MCF 10A (cell line): Measurements from ENCODE around the gene MYO5C. TPM values are rescaled to one million over a fixed set of nuclear protein-coding genes. Genes with fewer than 3 reads are reported as not detected.
A peak's percentile ranks its signal among the peaks of the same experiment; 100 is the strongest.

ENCODE experiments used
- BruUV-seq: library from RNA; stranded (reverse); fragments of 400-500 nt; replicated peaks from 2 replicates; lab custom pipeline; 2021; lab: Mats Ljungman, UMichigan
- CTCF ChIA-PET: fragments of 300-600 bp; sonication (Branson Sonifier 250); formaldehyde crosslinking; extraction: SDS; loops from one replicate; lab custom pipeline; 2021; ENCODE audit warnings: antibody characterized with exemption, inconsistent platforms; lab: Yijun Ruan, JAX
- POLR2A ChIA-PET: fragments of 300-600, 350-650 bp; sonication (Branson Sonifier 250); formaldehyde crosslinking; extraction: SDS; loops from one replicate; lab custom pipeline; 2020; ENCODE audit warnings: antibody characterized with exemption, inconsistent platforms; lab: Yijun Ruan, JAX
- DNase-seq: peaks from one replicate; pipeline ENCODE4 v3.0.0-alpha.2; 2018; ENCODE audit not compliant: unreplicated experiment
- H3K27ac Mint-ChIP-seq: one replicate; pipeline ENCODE4 v1.8.0; 2022; ENCODE audit warnings: mild to moderate bottlenecking, low read depth, mixed read lengths; ENCODE audit not compliant: unreplicated experiment
- H3K27me3 Mint-ChIP-seq: one replicate; pipeline ENCODE4 v1.8.0; 2022; ENCODE audit warnings: mixed read lengths; ENCODE audit not compliant: insufficient read depth, unreplicated experiment
- H3K36me3 Mint-ChIP-seq: one replicate; pipeline ENCODE4 v1.8.0; 2022; ENCODE audit warnings: mild to moderate bottlenecking, moderate library complexity, mixed read lengths; ENCODE audit not compliant: insufficient read depth, unreplicated experiment
- H3K4me1 Mint-ChIP-seq: one replicate; pipeline ENCODE4 v1.8.0; 2022; ENCODE audit warnings: mixed read lengths; ENCODE audit not compliant: insufficient read depth, unreplicated experiment
- H3K4me3 Mint-ChIP-seq: one replicate; pipeline ENCODE4 v1.8.0; 2022; ENCODE audit warnings: mild to moderate bottlenecking, moderate library complexity, mixed read lengths; ENCODE audit not compliant: unreplicated experiment
- H3K9me3 Mint-ChIP-seq: one replicate; pipeline ENCODE4 v1.8.0; 2022; ENCODE audit warnings: mixed read lengths; ENCODE audit not compliant: unreplicated experiment
- intact Hi-C: fragments of 100-400 bp; cut with micrococcal nuclease; formaldehyde crosslinking; loops from 2 replicates; pipeline ENCODE4 v1.14.1; 2022
- total RNA-seq: library from RNA; stranded (reverse); gene quantifications from 2 replicates; pipeline ENCODE4 v1.2.3, GENCODE V29; 2022
- TF ChIP-seq, protein P1 (sequence below): fragments of 200-600 bp; IDR thresholded peaks from one replicate; pipeline ENCODE4 v1.8.0; 2022; ENCODE audit warnings: antibody characterized with exemption, mild to moderate bottlenecking; ENCODE audit not compliant: unreplicated experiment

The MYO5C gene
- total RNA-seq, 1 experiment from 2014 or later, result 29.4 TPM

DNA sequence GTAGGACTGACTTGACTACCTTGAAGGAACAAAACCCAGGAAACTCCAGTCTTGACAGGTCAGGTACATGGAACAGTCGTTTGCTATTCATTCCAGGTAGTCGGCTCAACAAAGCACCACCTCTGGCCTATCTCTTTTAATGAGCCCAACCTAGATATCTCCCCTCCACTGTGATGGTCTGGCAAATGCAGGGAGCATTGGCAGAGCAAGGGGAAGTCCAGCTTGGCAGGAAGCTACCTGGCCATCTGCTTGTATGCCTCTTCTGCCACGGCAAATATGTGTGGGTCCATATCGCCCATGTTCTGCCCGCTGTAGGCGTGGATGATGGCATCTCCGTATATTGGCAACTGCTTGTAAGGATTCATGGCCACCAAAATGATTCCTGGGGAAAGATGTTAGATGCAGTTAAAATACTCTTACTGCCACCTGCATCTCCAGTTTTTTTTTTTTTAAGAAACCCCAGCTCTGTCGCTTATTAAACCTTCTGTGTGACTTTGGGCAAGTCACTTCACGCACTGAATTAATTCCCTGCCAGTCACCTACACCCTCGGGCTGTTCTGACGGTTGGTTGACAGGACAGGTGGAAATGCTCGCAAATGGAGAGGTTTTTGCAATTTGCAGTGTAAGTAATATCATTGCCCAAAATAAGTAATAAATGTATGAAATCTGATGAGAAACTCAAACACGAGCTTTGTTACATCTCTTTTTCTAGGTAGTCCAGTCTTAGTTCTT lies 16.8 kb downstream of the MYO5C start:
- peak overlapping the region; percentile 12 for H3K27ac Mint-ChIP-seq

DNA sequence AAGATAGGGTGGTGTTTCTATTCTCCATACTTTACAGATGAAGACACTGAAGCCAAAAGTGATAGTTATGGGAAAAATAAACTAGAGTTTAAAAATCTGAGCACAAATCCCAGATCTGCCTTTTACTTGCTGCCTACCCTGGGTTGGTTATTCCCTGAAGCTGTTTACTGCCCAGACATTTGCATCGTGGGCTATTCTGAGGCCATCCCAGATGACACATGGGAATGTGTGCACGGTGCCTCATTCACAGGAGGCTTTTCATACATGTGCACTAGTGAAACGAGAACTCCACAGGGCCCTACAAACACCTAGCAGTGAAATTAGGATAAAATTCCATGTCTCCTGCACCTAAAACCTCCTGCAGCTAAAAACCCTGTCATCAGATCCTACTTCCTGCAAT lies 17.5 kb downstream of the MYO5C start:
- Mint-ChIP-seq H3K4me3 (no peak overlapping the region), H3K9me3 (no peaks in the 10 kb centered on the region), H3K27me3 (no peaks in the 10 kb centered on the region), H3K36me3 (peaks cover 74% of the 10 kb centered on the region), H3K4me1 (no peaks in the 10 kb centered on the region), H3K27ac (peak overlapping the region; percentile 12)
- CTCF ChIA-PET, result interaction anchor here (0.6 to 4.7 kb wide), 5 partner anchors 9 to 638 kb away, joined by 3 to 29 read pairs (median 3); no protein-coding TSS in a partner anchor
- BruUV-seq, result no TSS peak
- POLR2A ChIA-PET, result interaction anchor here (0.7 kb wide), 2 partner anchors 12 to 19 kb away, joined by 3 read pairs; no protein-coding TSS in a partner anchor
- TF ChIP-seq, protein P1, sequence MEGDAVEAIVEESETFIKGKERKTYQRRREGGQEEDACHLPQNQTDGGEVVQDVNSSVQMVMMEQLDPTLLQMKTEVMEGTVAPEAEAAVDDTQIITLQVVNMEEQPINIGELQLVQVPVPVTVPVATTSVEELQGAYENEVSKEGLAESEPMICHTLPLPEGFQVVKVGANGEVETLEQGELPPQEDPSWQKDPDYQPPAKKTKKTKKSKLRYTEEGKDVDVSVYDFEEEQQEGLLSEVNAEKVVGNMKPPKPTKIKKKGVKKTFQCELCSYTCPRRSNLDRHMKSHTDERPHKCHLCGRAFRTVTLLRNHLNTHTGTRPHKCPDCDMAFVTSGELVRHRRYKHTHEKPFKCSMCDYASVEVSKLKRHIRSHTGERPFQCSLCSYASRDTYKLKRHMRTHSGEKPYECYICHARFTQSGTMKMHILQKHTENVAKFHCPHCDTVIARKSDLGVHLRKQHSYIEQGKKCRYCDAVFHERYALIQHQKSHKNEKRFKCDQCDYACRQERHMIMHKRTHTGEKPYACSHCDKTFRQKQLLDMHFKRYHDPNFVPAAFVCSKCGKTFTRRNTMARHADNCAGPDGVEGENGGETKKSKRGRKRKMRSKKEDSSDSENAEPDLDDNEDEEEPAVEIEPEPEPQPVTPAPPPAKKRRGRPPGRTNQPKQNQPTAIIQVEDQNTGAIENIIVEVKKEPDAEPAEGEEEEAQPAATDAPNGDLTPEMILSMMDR, result no peak
- no peak for DNase-seq
- intact Hi-C loops, result no loop called here

More for the DNA sequence above, 16.8 kb downstream of the MYO5C start:
- no TSS peak for BruUV-seq
- no peaks in the 10 kb centered on the region for H3K27me3 Mint-ChIP-seq
- CTCF ChIA-PET, result interaction anchor here (0.6 to 4.7 kb wide), 5 partner anchors 9 to 638 kb away, joined by 3 to 29 read pairs (median 3); no protein-coding TSS in a partner anchor
- H3K9me3 Mint-ChIP-seq, result no peaks in the 10 kb centered on the region
- H3K36me3 Mint-ChIP-seq, result peaks cover 67% of the 10 kb centered on the region
- POLR2A ChIA-PET, result interaction anchor here (0.7 kb wide), 1 partner anchor 11 kb away, joined by 3 read pairs; no protein-coding TSS in a partner anchor
- no peaks in the 10 kb centered on the region for H3K4me1 Mint-ChIP-seq
- no peak overlapping the region for H3K4me3 Mint-ChIP-seq
- DNase-seq, result no peak
- intact Hi-C loops, result no loop called here
- TF ChIP-seq, protein P1, result no peak

DNA sequence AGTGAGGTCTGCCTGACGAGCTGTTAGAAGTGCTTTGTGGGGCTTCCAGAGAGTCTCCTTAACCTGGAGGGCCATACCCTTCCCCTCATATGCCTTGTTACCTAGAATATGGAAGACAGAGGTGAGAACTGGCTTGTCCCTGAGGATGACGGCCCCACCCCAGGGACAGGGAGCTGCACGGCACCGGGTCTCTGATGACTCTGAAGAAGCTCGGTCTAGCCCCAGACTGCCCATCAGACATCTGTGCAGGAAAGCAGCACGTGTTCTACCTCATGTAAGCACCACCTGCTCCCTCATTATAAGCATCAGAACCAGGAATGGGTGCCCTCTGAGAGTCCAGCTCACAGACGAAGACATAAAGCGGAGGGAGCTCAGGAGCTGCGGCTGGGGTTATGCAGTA lies 18.0 kb downstream of the MYO5C start:
- ChIA-PET CTCF (interaction anchor here (0.8 to 4.7 kb wide), 3 partner anchors 8 to 21 kb away, joined by 3 to 29 read pairs (median 3); no protein-coding TSS in a partner anchor), POLR2A (interaction anchor here (0.7 kb wide), 1 partner anchor 18 kb away, joined by 3 read pairs; no protein-coding TSS in a partner anchor)

DNA sequence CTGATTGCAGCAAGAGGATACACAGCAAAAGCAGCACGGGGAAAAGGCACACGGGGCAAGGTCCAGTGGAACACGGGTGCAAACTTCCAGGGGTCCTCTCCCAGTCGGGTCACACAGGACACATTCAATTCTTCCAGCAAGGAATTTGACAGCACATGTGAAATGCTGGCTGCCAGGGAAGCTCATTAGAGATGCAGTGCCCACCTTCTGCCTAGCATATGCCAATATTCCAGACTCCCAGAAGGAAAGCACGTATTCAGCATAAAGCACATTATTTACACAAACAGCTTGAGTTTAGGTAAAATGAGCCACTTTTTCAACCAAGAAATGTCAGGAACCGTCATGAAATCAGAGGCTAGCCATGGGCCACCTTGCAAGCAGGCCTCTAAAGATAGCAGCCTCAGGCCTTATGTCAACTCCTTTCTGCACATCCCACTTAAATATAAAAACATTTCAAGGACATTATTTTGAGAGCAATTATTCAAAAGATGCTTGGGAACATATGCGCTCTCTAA lies 19.3 kb downstream of the MYO5C start:
- Mint-ChIP-seq H3K4me1 (no peaks in the 10 kb centered on the region), H3K27me3 (no peaks in the 10 kb centered on the region), H3K4me3 (no peak overlapping the region), H3K9me3 (no peaks in the 10 kb centered on the region), H3K27ac (peak overlapping the region; percentile 69), H3K36me3 (peaks cover 88% of the 10 kb centered on the region)
- no TSS peak for BruUV-seq
- DNase-seq, result no peak
- TF ChIP-seq, protein P1, result no peak
- ChIA-PET CTCF (interaction anchor here (4.7 kb wide), 1 partner anchor 20 kb away, joined by 29 read pairs; no protein-coding TSS in a partner anchor), POLR2A (no interaction called here)
- intact Hi-C loops, result no loop called here

More for the DNA sequence above, 18.0 kb downstream of the MYO5C start:
- BruUV-seq, result no TSS peak
- no peak for DNase-seq
- Mint-ChIP-seq H3K9me3 (no peaks in the 10 kb centered on the region), H3K4me3 (no peak overlapping the region), H3K27ac (no peak overlapping the region), H3K27me3 (no peaks in the 10 kb centered on the region), H3K4me1 (no peaks in the 10 kb centered on the region), H3K36me3 (peaks cover 79% of the 10 kb centered on the region)
- intact Hi-C loops, result no loop called here
- TF ChIP-seq, protein P1, result no peak
